Upper lobe of right lung (tissue), 1 donor: ENCODE results near the gene WRAP73. TPM values are rescaled to one million over a fixed set of nuclear protein-coding genes. Genes with fewer than 3 reads are reported as not detected.
A peak's percentile ranks its signal among the peaks of the same experiment; 100 is the strongest.

Source experiments
- ATAC-seq: fragments of 200-7000 bp; cut with Tn5 transposase; one replicate; pipeline ENCODE4 v1.9.1; 2020; ENCODE audit warnings: mild to moderate bottlenecking, moderate library complexity
- DNase-seq: peaks from one replicate; pipeline ENCODE4 v3.0.0-alpha.2; 2020
- H3K27ac ChIP-seq: fragments of 200-600 bp; one replicate; pipeline ENCODE4 v1.8.0; 2022
- H3K27me3 ChIP-seq: fragments of 200-600 bp; one replicate; pipeline ENCODE4 v1.8.0; 2022; ENCODE audit warnings: mild to moderate bottlenecking
- H3K36me3 ChIP-seq: fragments of 200-600 bp; one replicate; pipeline ENCODE4 v1.8.0; 2022
- H3K4me1 ChIP-seq: fragments of 200-600 bp; one replicate; pipeline ENCODE4 v1.8.0; 2022
- H3K4me3 ChIP-seq: fragments of 200-600 bp; one replicate; pipeline ENCODE4 v1.8.0; 2022; ENCODE audit warnings: mild to moderate bottlenecking
- H3K9me3 ChIP-seq: fragments of 200-600 bp; one replicate; pipeline ENCODE4 v1.8.0; 2022
- CTCF ChIP-seq: fragments of 200-600 bp; IDR thresholded peaks from one replicate; pipeline ENCODE4 v1.8.0; 2022; ENCODE audit warnings: antibody characterized with exemption
- intact Hi-C: fragments of 100-400 bp; cut with DNase I; formaldehyde crosslinking; loops from one replicate; pipeline ENCODE4 v1.11.0; 2022
- total RNA-seq: library from RNA; stranded (reverse); fragmentation: NEBNext Ultra II Directional; extraction: Animal tissue kit (Norgen Biotek cat#: 25700); gene quantifications from one replicate; pipeline ENCODE4 v1.2.1, GENCODE V29; 2021
- donor health status: DM: no; HTN: yes; CAD: no; lungs with severe emphysema.

Gene WRAP73
- total RNA-seq, 1 donor from 2014 or later: 18.5 TPM

GRCh38 chr1:3631320-3632260, 18.3 kb downstream of the WRAP73 start:
- Histone ChIP-seq H3K27ac (no peak overlapping the region), H3K4me3 (no peak overlapping the region), H3K36me3 (peaks cover 91% of the 10 kb centered on the region), H3K27me3 (no peaks in the 10 kb centered on the region), H3K9me3 (no peaks in the 10 kb centered on the region), H3K4me1 (no peaks in the 10 kb centered on the region)
- DNase-seq: no peak
- intact Hi-C loops: no loop called here
- ATAC-seq: no peak
- no peak for TF ChIP-seq CTCF

GRCh38 chr1:3630914-3631313, 19.0 kb downstream of the WRAP73 start:
- no peak for TF ChIP-seq CTCF
- H3K4me1 ChIP-seq: peaks cover 5% of the 10 kb centered on the region
- H3K27me3 ChIP-seq: no peaks in the 10 kb centered on the region
- no peak overlapping the region for H3K27ac ChIP-seq
- no peaks in the 10 kb centered on the region for H3K9me3 ChIP-seq
- no peak overlapping the region for H3K4me3 ChIP-seq
- no peak for DNase-seq
- H3K36me3 ChIP-seq: peaks cover 84% of the 10 kb centered on the region
- intact Hi-C loops: no loop called here
- no peak for ATAC-seq

GRCh38 chr1:3630161-3630611, 19.7 kb downstream of the WRAP73 start:
- no peaks in the 10 kb centered on the region for H3K9me3 ChIP-seq
- H3K27ac ChIP-seq: no peak overlapping the region
- no peak for DNase-seq
- H3K27me3 ChIP-seq: no peaks in the 10 kb centered on the region
- H3K36me3 ChIP-seq: peaks cover 77% of the 10 kb centered on the region
- peaks cover 10% of the 10 kb centered on the region for H3K4me1 ChIP-seq
- ATAC-seq: peak; percentile 33
- no peak for TF ChIP-seq CTCF
- H3K4me3 ChIP-seq: no peak overlapping the region
- intact Hi-C loops: no loop called here

GRCh38 chr1:3629561-3630160, 20.2 kb downstream of the WRAP73 start:
- Histone ChIP-seq H3K27me3 (no peaks in the 10 kb centered on the region), H3K9me3 (no peaks in the 10 kb centered on the region), H3K4me3 (no peak overlapping the region), H3K4me1 (peaks cover 10% of the 10 kb centered on the region), H3K27ac (no peak overlapping the region), H3K36me3 (peaks cover 72% of the 10 kb centered on the region)
- TF ChIP-seq CTCF: no peak
- DNase-seq (no peak), ATAC-seq (no peak)
- intact Hi-C loops: no loop called here

- H3K27me3 ChIP-seq: no peaks in the 10 kb centered on the region
- no peak for TF ChIP-seq CTCF
- H3K9me3 ChIP-seq: no peaks in the 10 kb centered on the region
- H3K4me3 ChIP-seq: no peak overlapping the region
- intact Hi-C loops: no loop called here
- no peak for ATAC-seq
- DNase-seq: no peak
- H3K36me3 ChIP-seq: peaks cover 62% of the 10 kb centered on the region
- H3K4me1 ChIP-seq: peaks cover 15% of the 10 kb centered on the region
- H3K27ac ChIP-seq: no peak overlapping the region
These were observed 21.5 kb downstream of the WRAP73 start for GRCh38 chr1:3628445-3628844.
